HUDEP-2 (cell line): Measurements from ENCODE around the gene RAB30.
"Not testable (repeated sequence)": the region's sequence is repeated elsewhere in the genome, so short reads cannot be mapped to it uniquely, and the experiment has no call there.

Experiments
- DNase-seq, 76 experiments: peaks; one replicate each; lab custom pipeline; 2025; ENCODE audit not compliant: unreplicated experiment in 76 of 76; lab: John Stamatoyannopoulos, UW

The RAB30 gene

DNA sequence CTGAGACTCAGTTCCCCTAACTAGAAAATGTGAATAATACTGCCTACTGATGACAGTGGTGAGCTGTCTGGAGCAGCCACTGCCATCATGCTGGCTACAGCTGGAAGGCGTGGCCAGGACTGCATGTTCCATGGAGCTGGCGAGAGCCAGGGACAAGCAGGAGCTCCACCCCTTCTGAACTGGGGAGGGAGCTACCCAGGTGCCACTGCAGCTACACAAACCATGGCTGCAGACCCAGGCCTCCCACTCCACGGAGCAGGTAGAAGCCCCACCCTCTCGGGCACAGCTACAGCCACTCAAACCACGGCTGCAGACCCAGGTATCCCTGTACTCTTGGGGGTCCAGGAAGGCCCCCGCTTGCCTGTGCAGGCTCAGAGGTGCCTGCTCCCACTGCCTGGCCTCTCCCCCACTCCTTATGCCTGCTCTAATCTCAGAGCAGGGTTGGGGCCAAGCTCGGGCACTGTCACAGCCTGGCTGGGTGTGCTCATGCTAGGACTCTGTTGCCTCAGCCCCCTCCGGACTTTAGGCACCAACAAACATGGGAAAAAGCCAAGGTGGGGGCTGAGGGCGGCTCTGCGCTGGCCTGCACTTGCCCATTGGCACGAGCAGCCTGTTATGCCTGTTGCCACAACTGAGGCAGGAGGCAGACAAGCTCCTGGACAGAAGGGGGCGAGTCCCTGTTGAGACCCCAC lies 51.7 kb downstream of the RAB30 start:
- no peak for DNase-seq

DNA sequence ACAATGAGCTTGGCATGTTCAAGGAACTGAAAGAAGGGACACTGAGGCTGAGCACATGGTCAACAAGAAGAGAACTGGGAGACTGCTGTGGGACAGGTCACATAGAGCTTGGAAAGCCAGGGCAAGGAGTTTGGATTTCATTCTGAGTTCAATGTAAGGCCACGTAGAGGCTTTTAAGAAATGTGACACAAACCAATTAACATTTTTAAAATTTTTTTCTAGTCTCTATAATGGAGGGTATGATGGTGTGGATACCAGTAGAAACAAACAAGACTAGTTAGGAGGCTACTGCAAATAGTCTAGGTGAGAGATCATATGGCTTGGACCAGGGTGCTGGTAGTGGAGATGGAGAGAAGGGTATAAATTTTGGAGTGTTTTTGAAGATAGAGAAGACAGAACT lies 56.7 kb downstream of the RAB30 start:
- DNase-seq = no peak

DNA sequence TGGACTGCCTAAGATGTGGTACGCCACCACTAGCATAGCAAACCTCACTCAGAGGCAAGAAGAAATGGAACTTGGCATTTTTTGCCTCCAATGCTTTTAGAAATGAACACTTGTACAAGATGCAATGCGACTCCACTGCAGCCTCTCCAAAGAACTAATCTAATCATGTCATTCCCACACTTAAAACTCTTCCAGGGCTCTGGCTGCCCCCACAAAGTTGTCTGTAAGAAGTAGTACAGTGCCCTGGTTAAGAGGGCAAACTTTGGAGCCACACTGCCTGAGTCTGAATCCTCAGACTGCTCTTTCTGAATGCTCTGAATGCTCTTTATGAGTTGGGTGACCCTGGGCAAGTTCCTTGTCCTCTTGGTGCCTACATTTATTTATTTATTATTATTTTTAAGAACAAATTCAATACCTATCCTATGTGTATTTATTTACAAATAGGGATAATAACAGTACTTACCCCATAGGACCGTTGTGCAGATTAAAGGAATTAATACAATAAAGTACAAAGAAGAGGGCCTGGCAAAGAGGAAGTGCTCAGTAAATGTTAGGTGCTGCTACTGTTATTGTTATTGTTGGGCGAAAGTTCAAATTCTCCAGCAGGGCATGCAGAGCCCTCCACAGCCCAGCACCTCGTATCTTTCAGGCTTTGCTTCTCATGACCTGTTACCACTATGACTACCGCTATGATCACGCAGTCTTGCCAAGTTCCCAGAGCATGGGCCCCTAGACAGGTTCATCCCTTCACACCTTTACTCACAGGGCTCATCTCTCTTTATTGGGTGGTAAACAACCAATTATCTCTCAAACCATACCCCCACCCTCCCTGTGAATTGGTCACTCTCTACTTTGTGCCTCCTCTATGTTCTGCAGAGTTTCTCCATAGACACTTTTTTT lies 59.3 kb downstream of the RAB30 start:
- DNase-seq = no peak

DNA sequence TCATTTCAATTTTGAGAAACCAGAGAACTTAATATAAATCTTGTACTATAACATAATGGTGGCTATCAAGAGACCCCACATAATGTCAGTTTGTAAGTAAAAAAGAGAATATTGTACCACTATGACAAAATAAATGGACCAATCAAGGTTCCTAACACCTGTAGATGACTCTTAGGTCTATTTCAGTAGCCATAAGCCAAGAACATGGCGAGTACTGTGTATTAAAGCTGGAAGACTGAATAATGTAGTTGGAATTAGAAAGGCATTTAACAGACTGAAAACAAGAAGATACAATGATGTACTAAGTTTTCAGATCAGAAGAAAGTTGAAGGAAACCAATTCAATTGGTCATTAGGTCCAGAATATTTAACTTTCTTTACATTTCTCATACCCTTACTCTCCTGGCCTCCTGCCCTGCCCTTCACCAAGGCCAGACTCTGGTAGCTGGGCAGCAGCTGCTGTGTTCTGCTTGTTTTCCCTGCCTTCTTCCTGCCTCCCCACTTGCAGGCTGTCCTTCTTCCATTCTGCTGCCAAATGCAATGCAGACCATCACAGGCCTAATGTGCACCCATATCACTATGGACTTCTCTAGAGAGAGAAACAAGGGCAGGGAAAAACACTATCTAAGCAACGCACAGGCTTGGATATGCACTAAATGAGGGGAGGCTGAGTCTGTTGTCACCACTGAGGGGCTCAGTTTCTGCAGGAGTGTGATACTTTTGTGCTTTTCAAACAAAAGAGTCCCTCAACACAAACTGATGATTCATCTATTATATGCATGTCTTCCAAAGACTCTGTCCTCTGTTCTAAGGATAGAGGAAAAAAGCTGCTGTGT lies 60.1 kb downstream of the RAB30 start:
- no peak for DNase-seq

DNA sequence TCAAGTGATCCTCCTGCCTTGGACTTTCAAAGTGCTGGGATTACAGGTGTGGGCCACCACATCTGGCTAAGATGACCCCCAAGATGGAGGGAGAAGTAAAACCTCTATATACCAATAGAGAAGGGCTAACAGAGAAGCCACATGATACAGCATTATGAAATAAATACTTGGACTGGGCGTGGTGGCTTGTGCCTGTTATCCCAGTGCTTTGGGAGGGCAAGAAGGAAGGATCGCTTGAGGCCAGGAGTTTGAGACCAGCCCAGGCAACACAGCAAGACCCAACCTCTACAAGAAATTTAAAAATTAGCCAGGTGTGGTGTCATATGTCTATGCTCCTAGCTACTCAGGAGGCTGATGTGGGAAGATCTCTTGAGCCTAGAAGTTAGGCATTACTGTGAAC lies 61.7 kb downstream of the RAB30 start:
- DNase-seq = no peak

DNA sequence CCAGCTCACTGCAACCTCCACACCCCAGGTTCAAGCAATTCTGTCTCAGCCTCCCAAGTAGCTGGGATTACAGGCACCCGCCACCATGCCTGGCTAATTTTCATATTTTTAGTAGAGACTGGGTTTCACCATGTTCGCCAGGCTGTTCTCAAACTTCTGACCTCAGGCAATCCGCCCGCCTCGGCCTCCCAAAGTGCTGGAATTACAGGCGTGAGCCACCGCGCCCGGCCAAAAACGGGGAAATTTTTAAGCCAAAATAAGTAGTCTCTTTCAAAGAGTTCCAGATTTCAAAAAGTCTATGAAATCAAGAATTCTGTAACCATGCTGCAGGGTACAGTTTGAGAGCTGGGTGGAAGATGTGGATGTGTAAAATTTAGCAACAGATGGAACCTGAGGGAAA lies 62.6 kb downstream of the RAB30 start:
- not testable (repeated sequence) for DNase-seq

DNA sequence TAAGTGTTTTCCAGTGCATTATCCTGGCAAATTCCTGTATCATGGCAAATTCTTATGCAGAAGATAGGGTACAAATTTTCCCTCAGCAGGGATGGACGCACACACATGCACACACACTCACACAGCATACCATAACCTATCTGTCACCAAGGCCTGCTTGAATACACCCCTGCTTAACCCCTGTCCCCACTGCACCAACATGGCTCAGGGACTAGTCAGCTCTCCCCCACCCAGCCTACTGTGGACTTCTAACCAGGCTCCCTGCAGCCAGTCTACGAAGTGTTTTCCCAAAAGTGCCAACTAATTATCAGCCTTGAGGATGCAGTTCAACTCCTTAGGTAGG lies 63.1 kb downstream of the RAB30 start:
- no peak for DNase-seq

DNA sequence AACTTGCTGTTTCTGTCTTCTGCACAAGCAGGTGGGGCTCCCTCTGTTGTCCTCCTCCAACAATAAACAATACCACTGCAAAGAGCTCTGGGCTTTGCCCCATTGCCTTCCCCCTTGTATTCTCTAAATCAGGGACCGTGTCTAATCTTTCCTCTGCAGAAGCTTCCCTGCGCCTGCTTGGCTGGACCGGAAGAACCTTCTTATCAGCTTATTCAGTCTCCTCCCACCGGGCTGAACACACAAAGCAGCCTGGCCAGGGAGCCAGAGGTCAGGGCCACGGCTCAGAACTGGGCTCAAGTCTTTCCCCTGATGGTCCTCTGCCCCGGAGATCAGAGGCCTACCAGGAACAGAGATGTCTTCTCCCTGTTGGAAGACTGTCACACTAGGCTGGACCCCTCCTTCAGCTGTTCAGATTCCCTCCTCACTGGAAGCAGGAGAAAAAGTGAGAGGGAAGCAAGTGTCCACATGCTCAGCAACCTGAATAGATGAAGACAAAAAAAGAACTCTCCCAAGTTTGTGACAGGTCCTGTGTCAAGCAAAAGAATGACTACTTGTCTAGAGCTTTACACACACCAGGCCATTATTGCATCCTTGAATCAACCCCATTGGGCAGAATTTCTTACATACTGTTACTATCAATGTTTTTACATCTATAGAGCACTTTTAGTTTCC lies 63.7 kb downstream of the RAB30 start:
- peak in 74 of 76 experiments; percentile 8 to 87 (median 58) for DNase-seq

DNA sequence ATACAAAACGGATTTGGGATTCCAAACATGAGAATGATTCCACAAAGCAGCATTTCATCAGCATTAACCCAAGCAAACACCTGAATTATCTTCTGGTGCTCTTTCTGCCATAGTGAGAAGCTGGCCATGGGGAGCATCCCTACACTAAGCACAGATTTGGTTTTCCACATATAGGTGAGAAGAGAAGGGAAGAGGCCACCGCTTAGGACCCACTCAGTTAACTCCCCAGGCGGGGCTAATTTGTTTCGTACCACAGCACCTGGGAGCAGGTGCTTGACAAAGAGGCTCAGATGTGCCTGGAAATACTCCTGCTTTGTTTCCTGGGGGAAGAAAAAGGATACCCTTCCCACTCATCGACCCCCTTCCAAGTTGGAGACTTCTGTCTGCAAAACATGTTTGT lies 64.2 kb downstream of the RAB30 start:
- no peak for DNase-seq

DNA sequence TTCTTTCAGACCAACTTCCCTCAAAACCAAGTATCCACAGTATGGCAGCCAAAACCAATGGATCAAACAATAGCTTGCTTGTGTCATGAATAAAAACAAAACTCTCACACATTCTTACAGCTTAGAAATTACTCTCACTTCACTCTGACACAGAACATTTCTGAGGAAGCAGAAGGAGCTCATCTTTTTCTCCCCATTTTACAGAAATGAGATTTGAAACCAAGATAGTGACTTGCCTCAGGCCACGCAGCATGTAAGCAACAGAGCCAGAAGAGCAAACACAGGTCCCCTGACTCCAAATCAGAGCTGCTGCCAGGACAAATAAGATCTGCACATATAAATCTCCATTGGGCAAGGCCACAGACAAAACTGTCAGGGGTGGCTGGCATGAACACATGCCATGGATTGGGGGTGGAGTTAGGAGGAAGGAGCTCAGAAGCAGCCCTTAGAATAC lies 64.8 kb downstream of the RAB30 start:
- no peak for DNase-seq

DNA sequence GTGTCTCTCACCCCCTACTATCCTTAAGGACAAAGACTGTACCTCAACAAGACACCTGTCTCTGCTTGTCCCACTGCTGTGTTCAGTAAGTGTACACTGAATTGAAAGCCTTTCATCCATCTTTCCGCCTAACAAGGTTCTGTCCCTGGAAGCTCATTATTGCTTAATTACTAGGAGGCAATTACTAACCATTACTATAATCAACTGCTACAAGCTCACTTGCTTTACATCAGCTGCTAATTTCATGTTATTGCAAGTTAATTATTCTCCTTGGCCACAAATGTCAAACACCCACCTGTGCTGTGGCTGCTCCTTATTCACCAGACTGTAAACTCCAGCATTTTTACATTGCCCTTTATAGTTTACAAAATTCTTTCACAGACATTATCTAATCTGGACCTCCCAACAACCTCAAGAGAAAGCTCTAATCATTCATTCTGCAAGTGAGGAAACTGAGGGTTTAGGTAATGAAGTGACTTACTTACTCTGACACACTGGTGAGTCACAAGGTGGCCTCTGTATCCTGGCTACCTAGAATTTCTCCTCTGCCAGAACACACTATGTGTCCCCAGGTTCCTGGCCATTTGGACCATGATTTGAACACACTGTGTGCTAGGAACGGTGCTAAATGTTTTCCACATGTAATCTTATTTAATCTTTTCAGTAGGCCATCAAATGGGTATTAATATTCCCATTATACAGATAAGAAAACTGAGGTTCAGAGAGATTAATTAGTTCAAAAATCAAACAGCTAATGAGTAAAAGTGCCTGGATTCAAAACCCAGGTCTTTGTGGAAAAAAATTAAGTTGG lies 66.7 kb downstream of the RAB30 start:
- DNase-seq = no peak

DNA sequence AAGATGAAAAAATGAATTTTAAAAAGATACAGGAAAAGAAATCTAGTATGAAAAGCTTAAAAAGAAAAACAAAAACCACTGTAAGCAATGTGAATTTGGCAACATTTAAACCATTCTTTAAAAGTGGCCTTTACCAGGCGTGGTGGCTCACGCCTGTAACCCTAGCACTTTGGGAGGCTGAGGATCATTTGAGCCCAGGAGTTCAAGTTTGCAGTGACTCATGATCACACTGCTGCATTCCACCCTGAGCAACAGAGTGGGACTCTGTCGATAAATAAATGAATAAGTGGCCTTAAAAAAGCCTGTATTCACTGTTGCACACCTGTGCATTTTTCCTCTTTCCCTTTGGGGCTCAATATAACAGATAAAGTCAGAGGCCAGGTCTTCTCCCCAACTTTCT lies 69.2 kb downstream of the RAB30 start:
- DNase-seq = no peak

DNA sequence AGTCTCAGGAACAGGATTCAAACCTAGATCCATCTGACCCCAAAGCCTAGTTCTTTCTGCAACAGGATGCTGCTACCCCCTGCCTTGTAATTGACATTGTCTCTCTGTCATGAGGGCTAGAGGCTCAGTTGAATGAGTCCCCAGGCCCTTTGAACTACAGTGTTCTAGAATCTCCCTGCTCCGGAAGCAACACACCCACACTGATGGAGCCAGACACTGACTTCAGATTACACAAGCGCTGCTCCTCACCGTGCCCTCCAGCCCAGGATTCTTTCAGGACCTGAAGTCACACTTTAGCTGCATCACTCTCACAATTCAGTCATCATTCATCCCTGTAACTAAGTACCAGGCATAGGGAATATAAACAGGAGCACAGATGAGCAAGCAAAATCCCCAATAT lies 69.6 kb downstream of the RAB30 start:
- no peak for DNase-seq

DNA sequence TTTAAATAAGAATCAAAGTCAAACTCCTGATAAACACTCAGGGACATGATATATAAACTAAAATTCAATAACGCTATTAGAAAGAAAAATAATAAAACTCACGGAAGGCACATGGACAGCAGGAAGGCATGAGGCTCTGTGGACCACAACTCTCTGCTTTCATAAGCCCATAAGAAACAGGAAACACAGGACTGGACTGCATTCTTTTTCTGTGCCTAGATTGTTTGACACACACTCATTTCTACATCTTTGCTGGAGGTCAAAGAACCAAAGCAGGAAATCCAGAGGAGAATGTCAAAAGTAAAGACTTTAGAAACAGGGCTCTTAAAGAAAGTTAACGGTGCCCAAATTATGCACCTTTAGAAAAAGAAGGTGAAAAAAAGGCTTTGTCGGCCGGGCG lies 71.3 kb downstream of the RAB30 start:
- no peak for DNase-seq

DNA sequence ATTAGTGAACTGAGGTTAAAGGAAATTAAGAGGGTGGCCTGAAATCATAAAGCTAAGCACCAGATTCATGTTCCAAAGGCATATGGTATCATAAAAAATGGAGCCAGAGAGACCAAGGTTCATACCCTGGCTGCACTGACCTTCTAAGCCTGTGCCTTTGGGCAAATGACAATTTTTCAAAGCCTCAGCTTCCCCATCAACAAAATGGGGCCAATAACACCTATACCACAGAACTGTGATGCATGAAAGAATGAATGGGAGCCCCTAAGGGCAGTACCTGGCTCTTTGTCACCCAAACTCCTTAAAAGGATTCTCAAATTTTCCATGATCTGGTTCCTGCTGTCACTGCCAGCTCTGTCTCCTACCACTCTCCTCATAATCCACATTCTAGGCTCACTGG lies 72.5 kb downstream of the RAB30 start:
- no peak for DNase-seq

DNA sequence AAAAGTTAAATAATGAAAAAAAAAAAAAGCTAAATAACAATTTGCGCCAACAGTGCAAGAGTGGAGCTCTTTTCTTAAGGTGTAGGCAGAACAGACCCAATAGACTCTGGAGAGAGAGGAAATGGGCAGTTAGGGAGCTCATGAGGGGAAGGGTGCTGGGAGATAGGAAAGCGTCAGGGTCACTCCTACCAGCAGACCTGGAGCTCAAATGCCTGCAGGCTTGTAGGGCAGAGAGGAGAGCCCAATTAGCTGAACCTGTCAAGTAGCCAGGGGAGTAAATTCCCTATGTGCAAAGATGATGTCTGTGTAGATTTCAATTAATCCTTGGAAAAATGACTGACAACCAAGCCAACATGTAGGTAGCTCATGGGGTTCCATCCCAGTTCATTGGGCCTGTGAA lies 73.0 kb downstream of the RAB30 start:
- DNase-seq = no peak

DNA sequence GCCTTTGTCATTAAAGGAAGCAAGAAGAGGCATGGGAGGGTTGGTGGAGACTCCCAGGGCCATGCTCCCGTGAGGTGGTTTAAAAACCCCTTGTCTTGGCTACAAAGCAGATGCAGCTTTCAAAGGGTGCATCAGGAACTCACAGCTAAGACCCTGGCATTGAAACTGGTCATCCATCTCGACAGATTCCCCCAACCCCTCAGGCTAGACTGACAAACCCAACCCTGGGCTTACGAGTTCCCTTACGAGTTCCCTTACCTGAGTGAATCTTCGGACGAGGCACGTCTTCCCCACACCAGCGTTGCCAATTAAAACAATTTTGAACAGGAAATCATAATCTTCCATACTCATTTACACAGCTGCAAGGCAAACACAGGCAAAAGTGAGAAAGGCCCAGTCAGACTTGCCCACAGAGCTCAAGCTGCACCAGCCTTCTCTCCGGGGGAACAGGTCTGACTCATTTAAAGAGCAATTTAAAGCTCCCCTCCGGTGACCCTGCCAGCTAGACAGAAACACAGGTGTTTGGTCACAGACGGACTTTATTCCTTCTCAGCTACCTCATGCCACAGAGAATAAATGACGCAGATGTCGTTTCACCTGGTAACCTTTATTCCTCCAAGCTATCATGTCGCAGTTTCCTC lies 74.6 kb downstream of the RAB30 start:
- DNase-seq = no peak

DNA sequence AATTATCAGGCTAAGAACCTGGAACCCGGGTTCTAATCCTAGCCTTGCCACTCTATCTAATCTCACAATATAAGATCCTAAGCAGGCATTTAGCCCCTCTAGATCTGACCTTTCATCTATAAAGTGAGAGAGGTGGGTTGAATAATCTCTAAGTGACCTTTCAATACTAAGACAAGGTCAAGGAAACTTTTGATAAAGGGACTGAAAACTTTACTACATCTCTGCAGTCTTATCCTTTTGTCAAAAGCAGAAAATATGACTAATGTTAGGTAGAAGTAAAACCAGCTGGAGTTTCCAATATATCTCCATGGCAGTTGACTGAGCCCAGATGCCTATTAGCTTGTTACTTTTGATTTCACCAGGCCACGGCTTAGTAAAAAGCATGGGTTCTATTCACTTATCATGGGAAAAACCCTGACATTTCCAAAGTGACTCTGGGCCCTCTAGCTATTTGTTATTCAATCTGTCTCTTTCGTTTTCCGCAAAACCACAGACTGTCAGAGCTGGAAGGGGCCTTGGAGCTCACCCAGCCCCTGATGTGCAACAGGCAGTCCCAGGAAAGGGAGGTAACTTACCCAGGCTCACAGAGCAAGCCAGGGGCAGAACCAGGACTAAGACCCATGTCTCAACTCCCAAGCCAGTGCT lies 75.8 kb downstream of the RAB30 start:
- no peak for DNase-seq

DNA sequence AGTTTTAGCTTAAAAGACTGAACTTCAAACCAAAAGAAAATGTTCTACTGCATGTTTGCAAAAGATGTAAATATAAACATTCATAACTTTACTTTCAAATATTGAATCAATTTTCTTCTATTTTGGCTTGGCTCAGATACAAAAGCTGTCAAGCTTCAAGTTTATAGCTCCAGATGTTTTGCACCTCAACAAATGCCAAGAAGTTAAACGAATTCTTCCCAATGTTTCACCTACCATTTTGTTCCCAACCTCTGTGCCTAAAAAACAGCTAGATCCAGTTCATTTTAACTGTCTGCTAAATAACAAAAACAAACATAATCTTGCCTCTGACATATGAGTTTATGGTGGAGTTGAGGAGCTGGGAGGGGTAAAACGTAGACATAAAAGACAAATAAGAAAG lies 76.5 kb downstream of the RAB30 start:
- no peak for DNase-seq
